T-helper 17 cell (primary cell): ENCODE measurements around the gene FIBP. TPM values are rescaled to one million over a fixed set of nuclear protein-coding genes. Genes with fewer than 3 reads are reported as not detected.

ENCODE experiments used
- ATAC-seq: fragments of 150-1000 bp; cut with Tn5 transposase; 2 replicates; pipeline ENCODE4 v1.10.0; 2021; ENCODE audit warnings: mild to moderate bottlenecking, moderate library complexity
- DNase-seq, 3 donors: peaks; one replicate each; pipeline versions ENCODE4 v3.0.0 to v3.0.0-alpha.2; 2020 to 2021
- H3K9me3 ChIP-seq: one replicate; pipeline ENCODE4 v1.7.0; 2013; ENCODE audit warnings: low read length, mild to moderate bottlenecking; ENCODE audit not compliant: control insufficient read depth, poor library complexity, severe bottlenecking
- H3K27ac Mint-ChIP-seq: one replicate; pipeline ENCODE4 v1.8.0; 2022; ENCODE audit warnings: mild to moderate bottlenecking, moderate library complexity, mixed read lengths
- H3K27me3 Mint-ChIP-seq: one replicate; pipeline ENCODE4 v1.8.0; 2022; ENCODE audit warnings: mixed read lengths
- H3K36me3 Mint-ChIP-seq: one replicate; pipeline ENCODE4 v1.8.0; 2022; ENCODE audit warnings: low read depth, mixed read lengths
- H3K4me1 Mint-ChIP-seq: one replicate; pipeline ENCODE4 v1.8.0; 2022; ENCODE audit warnings: mild to moderate bottlenecking, mixed read lengths
- H3K4me3 Mint-ChIP-seq: one replicate; pipeline ENCODE4 v1.8.0; 2022; ENCODE audit warnings: mild to moderate bottlenecking, moderate library complexity, mixed read lengths
- total RNA-seq, 4 donors: library from RNA in 2 of 4; stranded (reverse) in 2 of 4; gene quantifications; one replicate each; pipeline ENCODE4 v1.2.3 and lab custom pipeline; 2022 to 2026

Gene FIBP
- total RNA-seq, 2 donors from 2014 or later = 27.7 to 30.4 TPM

DNA sequence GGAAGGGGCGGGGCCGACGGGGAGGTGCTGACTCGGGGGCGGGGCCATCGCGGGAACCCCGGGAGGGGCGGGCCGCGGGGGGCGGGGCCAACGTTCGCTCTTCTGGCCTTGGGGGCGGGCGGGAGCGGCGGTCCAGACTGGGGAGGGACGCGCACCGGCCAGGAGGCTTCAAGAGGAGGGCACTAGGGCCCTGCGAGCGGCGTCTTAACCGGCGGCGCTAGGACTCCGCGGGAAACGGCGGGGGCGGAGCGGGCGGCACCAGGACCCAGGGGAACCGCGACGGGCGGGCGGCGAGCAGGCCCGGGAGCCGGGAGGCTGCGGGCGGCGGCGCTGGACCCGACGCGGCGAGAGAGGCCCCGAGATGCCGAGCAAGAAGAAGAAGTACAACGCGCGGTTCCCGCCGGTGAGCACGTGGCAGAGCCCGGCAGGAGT is 30.9 kb upstream of the FIBP start, which contains the start of gene DRAP1:
TSS of gene DRAP1 (plus strand) at position 286 of the 432 bp plus-strand sequence. CDS start at position 362, 76 bp downstream.
- Mint-ChIP-seq H3K4me1 (peaks cover 29% of the 10 kb centered on the region), H3K27me3 (no peaks in the 10 kb centered on the region), H3K4me3 (peak within 1 kb of the TSS; percentile 94), H3K36me3 (no peaks in the 10 kb centered on the region), H3K27ac (peak within 1 kb of the TSS; percentile 86)
- no peaks in the 10 kb centered on the region for H3K9me3 ChIP-seq
- DNase-seq (peak; percentile 97 to 100 (median 100)), ATAC-seq (peak; percentile 91)

DNA sequence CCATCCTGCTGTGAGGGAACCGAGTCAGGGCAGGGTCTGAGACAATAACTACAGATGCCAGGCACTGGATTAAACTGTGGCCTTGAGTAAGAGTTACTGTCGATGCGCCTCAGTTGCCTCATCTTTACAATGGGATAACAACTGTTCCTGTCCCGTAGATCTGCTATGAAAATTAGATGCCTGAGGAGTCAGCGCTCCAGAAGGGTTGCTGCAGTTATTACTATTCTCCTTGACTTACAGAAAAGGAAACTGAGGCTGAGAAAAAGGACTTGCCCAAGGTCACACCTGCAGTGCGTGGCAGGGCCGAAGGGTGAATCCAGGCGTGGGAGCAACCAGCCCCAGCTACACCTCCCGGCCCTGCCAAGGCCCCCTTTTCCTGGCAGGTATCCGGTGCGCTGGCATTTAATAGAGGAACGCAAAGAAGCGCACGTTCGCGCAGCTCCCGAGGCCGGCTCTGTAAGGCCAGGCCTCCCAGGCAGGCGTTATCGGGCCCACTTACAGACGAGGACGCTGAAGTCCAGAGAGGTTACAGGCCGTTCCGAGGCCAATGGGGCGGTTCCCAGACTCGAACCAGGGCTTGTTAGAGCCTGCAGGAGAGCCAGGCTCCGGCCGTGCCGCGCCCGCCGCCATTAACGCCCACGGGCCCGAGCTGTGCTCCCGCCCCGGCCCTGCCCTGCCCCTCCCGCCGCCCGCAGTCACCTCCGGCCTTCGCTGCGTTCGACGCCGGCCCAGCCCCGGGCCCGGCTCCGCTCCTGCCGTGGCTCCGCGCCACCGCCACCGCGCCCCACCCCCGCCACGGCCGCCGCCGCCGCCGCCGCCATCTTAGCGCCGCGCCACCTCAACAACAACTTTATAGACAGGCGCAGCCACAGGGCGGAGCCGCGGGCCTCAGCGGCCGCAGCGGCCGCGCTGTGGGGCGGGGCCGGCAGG is 30.2 kb upstream of the FIBP start, which contains the start of gene C11orf68:
TSS of gene C11orf68 (minus strand) at position 852 of the 930 bp plus-strand sequence. CDS start at position 821, 31 bp downstream.
- H3K4me3 Mint-ChIP-seq = peak within 1 kb of the TSS; percentile 94
- DNase-seq (peak in 1 of 3 donors; percentile 28), ATAC-seq (peak; percentile 79)
- no peaks in the 10 kb centered on the region for H3K27me3 Mint-ChIP-seq
- peaks cover 29% of the 10 kb centered on the region for H3K4me1 Mint-ChIP-seq
- no peaks in the 10 kb centered on the region for H3K36me3 Mint-ChIP-seq
- no peaks in the 10 kb centered on the region for H3K9me3 ChIP-seq
- peak within 1 kb of the TSS; percentile 86 for H3K27ac Mint-ChIP-seq

DNA sequence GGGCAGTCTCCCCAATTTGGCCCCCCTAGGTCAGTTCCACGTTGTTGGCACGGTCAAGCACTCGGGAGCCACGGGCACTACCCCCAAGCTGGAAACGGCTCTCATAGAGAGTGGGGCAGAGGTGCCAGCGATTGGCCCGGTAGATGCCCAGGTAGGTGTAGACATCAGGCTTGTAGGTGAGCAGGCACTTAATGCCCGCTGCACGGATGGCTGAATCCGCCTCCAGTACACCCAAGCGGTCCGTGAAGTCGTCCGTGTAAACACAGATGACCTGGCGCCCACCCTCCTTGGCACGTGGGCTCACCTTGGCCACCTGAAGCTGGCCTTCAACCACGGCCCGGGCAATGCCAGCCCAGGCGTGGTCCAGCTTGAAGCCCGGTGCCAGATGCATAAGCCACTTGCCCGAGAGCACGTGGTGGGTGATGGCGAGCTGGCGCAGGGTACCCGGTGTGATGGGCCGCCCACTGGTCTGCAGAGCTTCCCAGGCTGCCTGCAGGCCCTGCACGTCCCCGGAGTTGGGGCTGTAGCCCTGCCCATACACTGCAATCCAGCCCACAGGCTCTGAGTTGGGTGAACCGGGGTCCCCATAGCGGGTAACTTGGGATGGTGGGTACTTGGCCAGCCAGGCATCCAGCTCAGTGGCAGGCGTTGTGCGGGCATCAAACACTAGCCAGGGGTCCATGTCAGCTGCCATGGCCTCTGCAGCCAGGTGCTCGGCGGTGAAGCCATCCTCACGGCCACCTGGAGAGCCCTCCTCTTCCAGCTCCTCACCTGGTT is 29.4 kb upstream of the FIBP start:
- H3K27ac Mint-ChIP-seq = peak overlapping the region; percentile 86
- no peaks in the 10 kb centered on the region for H3K9me3 ChIP-seq
- no peaks in the 10 kb centered on the region for H3K27me3 Mint-ChIP-seq
- no peaks in the 10 kb centered on the region for H3K36me3 Mint-ChIP-seq
- peak overlapping the region; percentile 94 for H3K4me3 Mint-ChIP-seq
- ATAC-seq = no peak
- H3K4me1 Mint-ChIP-seq = peaks cover 29% of the 10 kb centered on the region
- DNase-seq = no peak

DNA sequence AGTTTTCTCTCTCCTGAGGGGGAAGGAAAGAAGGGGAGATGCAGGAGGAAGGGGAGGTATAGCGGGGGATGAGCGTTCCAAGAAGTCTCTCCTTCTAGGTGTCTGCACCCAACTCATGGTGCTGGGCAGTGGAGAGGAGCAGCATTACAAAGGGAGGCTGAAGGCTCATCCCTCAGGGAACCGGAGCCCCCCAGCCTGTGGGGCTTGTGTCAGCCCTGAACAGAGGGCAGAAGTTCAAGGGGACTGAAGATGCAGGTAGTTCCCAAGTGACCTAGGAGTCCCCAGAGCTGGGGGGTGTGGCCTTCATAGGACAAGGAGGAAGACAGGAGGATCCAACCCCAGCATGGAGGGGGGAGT is 28.8 kb upstream of the FIBP start:
- ATAC-seq (no peak), DNase-seq (no peak)
- Mint-ChIP-seq H3K27ac (peak overlapping the region; percentile 68), H3K27me3 (no peaks in the 10 kb centered on the region), H3K36me3 (no peaks in the 10 kb centered on the region), H3K4me3 (peak overlapping the region; percentile 94), H3K4me1 (peaks cover 25% of the 10 kb centered on the region)
- no peaks in the 10 kb centered on the region for H3K9me3 ChIP-seq

DNA sequence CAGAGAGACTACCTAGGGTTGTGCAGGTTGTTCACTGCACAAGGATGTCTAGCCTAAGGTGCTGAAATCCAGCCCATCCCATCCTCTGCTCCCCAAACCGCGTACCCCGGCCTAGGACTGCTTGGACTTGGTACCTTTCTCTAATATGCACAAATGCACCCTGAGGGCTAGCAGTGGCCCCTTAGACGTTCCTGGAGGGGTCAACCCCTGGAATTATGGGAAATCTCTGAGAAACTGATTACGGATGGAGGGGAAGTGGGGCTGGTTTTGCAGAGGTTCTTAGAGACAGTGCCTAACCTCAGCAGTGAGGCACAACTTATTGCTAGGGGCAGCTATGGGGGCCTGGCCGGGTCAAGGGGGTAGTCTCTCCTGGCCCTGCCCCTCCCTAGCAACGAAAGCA is 28.1 kb upstream of the FIBP start:
- no peak for ATAC-seq
- H3K27ac Mint-ChIP-seq = peak overlapping the region; percentile 68
- H3K9me3 ChIP-seq = no peaks in the 10 kb centered on the region

DNA sequence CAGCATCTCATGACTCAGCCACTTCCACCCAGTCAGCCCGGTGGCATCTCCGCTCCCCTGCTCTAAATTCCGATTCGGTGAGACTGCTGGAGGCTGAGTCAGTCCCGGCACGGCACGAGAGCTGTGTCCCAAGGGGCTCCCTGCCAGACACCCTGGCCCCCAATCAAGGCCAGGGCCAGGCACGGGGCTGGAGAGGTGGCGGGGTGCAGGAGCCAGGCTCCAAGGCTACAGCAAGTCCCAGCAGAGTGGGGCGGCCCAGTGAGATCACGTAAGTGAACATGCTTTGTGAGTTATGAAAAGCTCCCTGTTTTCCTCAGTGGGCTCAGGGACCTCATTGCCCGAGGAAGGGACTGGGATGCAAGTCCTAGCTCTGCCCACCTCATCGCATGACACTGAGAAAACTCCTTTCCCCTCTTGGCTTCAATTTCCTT is 27.6 kb upstream of the FIBP start:
- no peak overlapping the region for H3K27ac Mint-ChIP-seq
- H3K9me3 ChIP-seq = no peaks in the 10 kb centered on the region
- H3K4me3 Mint-ChIP-seq = peak overlapping the region; percentile 94
- no peaks in the 10 kb centered on the region for H3K36me3 Mint-ChIP-seq
- ATAC-seq = no peak
- H3K4me1 Mint-ChIP-seq = peaks cover 24% of the 10 kb centered on the region
- DNase-seq = no peak
- peaks cover 5% of the 10 kb centered on the region for H3K27me3 Mint-ChIP-seq

More for the DNA sequence above, 28.1 kb upstream of the FIBP start:
- no peak for DNase-seq
- peaks cover 4% of the 10 kb centered on the region for H3K27me3 Mint-ChIP-seq
- H3K4me1 Mint-ChIP-seq = peaks cover 24% of the 10 kb centered on the region
- peak overlapping the region; percentile 94 for H3K4me3 Mint-ChIP-seq
- H3K36me3 Mint-ChIP-seq = no peaks in the 10 kb centered on the region

DNA sequence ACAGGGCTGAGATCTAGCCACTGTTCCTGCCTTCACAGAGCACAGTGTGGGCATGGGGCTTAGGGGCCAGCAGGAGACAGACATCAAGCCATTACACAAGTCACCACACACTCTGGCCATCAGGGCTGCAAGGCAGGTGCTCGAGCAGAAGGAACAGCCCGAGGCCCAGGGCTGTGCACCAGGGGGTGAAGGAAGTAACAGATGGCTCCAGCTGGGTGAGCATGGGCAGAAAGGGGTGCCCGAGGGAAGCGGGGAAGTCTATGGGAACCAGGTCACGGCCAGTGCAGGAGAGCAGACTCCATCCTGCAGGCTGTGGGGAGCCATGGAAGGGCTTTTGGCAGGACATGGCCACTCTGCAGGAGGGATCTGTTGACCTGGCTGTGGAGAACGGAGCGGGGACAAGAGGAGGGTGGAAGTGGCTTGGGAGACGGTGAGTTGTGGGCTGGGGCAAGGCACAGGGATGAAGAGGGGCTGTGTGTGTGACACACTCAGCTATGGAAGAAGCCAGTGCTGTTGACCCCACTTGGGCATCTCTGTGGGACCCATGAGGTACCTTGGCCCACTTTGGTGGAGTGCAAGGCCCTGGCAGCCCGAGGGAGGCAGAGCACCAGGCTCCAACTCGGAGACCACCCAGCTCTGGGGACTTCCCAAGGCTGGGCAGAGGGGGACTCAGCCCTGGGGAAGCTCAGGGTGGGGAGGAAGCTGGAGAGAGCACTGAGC is 27.0 kb upstream of the FIBP start:
- no peaks in the 10 kb centered on the region for H3K9me3 ChIP-seq
- peaks cover 22% of the 10 kb centered on the region for H3K4me1 Mint-ChIP-seq
- H3K27ac Mint-ChIP-seq = no peak overlapping the region
- H3K36me3 Mint-ChIP-seq = no peaks in the 10 kb centered on the region
- peaks cover 5% of the 10 kb centered on the region for H3K27me3 Mint-ChIP-seq
- ATAC-seq (no peak), DNase-seq (no peak)
- H3K4me3 Mint-ChIP-seq = peak overlapping the region; percentile 50

DNA sequence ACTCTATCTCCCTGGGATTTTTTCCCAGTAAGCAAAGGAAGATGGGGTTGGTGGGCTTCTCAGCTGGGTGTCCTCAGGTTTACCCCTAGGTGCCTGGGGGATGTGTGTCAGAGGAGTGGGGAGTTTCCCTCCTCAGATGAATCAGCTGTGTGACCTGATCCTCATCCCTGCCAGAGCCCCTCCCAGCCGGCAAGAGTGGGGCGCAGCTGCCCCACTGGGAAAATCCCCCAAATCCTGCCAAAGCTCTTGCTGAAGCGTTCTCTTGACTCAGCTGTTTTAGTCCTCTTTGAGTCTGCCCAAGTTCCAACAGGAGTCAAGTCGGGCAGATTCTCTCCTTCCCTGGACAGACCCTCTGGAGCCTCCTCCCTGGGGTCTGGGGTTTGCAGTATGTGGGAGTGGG is 24.6 kb upstream of the FIBP start:
- Mint-ChIP-seq H3K27me3 (peaks cover 12% of the 10 kb centered on the region), H3K27ac (no peak overlapping the region), H3K4me1 (peaks cover 23% of the 10 kb centered on the region), H3K4me3 (no peak overlapping the region), H3K36me3 (no peaks in the 10 kb centered on the region)
- no peak for DNase-seq
- no peaks in the 10 kb centered on the region for H3K9me3 ChIP-seq
- no peak for ATAC-seq

DNA sequence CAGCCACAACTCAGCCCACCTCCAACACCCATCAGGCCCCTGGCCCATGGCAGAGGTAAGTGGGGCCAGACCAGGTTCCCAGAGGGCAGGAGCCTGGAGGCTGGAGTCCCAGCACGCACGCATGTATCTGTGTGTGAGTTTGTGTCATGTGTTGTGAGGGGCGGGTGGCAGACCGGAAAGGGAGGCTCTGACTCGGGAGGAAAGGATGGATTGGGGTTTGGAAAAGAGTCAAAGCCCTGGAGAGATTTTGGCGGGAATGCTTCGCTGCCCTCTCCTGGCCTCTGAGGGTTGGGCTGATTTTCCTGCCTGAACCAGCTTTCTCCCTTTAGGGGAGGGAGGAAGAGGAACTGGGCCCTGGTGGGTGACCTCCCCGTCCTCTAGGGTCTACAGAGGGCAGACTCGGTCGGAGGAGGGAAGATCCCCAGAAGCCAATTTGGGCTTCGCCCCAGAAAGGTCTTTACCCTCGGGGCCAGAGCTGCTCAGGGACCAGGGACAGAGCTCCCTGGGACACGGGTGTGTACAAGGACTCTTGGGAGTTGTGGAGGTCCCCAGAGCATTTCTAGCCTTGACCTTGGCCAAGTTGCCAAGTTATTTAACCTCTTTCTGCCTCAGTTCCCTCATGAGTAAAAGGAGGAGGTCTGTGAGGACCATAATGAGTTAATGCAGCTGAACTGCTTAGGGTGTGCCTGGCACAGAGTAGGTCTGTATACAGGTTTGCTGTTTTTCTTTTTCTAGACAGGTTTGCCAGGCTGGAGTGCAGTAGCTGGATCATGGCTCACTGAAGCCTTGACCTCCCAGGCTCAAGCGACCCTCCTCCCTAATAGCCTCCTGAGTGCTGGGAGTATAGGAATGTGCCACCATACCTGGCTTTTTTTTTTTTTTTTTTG is 23.7 kb upstream of the FIBP start:
- Mint-ChIP-seq H3K27me3 (peaks cover 12% of the 10 kb centered on the region), H3K4me3 (no peak overlapping the region), H3K4me1 (peaks cover 19% of the 10 kb centered on the region), H3K27ac (no peak overlapping the region), H3K36me3 (no peaks in the 10 kb centered on the region)
- no peaks in the 10 kb centered on the region for H3K9me3 ChIP-seq
- DNase-seq (no peak), ATAC-seq (no peak)

DNA sequence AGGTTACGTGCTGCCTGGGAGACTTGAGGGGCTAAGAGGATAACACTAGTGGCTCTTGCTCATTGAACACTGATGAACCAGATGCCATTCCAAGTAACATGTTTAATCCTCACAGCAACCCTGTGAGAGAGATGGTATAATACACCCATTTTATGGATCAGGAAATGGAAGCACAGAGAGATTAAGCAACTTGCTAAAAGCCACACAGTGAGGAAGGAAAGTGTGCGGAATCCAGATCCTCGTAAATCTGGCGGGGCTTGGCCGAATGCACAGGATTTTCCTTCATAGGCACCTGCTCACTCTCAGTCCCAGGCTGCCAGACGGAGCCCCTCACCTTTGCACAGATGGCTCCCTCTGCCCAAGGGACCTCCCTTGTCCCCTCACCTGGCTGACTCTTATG is 19.6 kb upstream of the FIBP start:
- Mint-ChIP-seq H3K27me3 (peaks cover 16% of the 10 kb centered on the region), H3K4me1 (peaks cover 5% of the 10 kb centered on the region), H3K27ac (no peak overlapping the region), H3K4me3 (no peak overlapping the region), H3K36me3 (no peaks in the 10 kb centered on the region)
- no peaks in the 10 kb centered on the region for H3K9me3 ChIP-seq
- DNase-seq (no peak), ATAC-seq (no peak)

DNA sequence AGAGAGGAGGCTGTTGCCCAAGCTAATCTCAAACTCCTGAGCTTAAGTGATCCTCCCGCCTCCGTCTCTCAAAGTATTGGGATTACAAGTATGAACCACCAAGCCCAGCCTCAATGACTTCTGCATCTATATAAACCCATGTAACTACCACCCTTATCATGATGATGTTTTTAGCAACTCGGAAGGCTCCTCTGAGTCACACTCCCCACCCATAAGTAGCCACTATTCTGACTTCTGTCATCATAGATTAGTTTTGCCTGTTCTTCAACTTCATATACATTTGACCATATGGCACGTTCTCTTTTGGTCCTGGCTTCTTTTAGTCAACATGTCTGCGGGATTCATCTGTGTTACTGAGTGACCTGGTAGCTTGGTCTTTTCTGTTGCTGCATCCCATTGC is 18.3 kb upstream of the FIBP start:
- Mint-ChIP-seq H3K36me3 (no peaks in the 10 kb centered on the region), H3K27ac (no peak overlapping the region), H3K4me3 (no peak overlapping the region), H3K4me1 (peaks cover 5% of the 10 kb centered on the region), H3K27me3 (peaks cover 14% of the 10 kb centered on the region)
- no peaks in the 10 kb centered on the region for H3K9me3 ChIP-seq
- no peak for ATAC-seq
- no peak for DNase-seq

DNA sequence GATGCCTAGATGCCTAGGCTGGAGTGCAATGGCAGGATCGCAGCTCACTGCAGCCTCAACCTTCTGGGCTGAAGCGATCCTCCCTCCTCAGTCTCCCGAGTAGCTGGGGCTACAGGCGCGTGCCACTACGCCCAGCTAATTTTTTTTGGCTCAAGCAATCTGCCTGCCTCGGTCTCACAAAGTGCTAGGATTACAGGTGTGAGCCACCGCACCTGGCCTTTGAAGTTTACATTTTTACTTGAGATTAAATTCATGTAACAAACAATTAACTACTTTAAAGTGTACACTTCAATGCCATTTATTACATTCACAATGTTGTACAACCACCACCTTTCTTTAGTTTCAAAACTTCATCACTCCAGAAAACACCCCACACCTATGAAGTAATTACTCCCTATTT is 15.4 kb upstream of the FIBP start:
- H3K27me3 Mint-ChIP-seq = peaks cover 4% of the 10 kb centered on the region
- peaks cover 1% of the 10 kb centered on the region for H3K4me1 Mint-ChIP-seq
- no peaks in the 10 kb centered on the region for H3K36me3 Mint-ChIP-seq
- DNase-seq = no peak
- H3K4me3 Mint-ChIP-seq = no peak overlapping the region
- H3K27ac Mint-ChIP-seq = peak overlapping the region; percentile 82
- H3K9me3 ChIP-seq = no peaks in the 10 kb centered on the region
- no peak for ATAC-seq
